HG03095 (cell line): ENCODE measurements around the gene GIPC1.
"Not testable (repeated sequence)": the region's sequence is repeated elsewhere in the genome, so short reads cannot be mapped to it uniquely, and the experiment has no call there.

Source experiments
- ATAC-seq: cut with Tn5 transposase; IDR thresholded peaks from one replicate; pipeline ENCODE4 v1.9.1; 2021; ENCODE audit warnings: moderate library complexity; ENCODE audit not compliant: unreplicated experiment

GIPC1 gene, protein sequence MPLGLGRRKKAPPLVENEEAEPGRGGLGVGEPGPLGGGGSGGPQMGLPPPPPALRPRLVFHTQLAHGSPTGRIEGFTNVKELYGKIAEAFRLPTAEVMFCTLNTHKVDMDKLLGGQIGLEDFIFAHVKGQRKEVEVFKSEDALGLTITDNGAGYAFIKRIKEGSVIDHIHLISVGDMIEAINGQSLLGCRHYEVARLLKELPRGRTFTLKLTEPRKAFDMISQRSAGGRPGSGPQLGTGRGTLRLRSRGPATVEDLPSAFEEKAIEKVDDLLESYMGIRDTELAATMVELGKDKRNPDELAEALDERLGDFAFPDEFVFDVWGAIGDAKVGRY

DNA sequence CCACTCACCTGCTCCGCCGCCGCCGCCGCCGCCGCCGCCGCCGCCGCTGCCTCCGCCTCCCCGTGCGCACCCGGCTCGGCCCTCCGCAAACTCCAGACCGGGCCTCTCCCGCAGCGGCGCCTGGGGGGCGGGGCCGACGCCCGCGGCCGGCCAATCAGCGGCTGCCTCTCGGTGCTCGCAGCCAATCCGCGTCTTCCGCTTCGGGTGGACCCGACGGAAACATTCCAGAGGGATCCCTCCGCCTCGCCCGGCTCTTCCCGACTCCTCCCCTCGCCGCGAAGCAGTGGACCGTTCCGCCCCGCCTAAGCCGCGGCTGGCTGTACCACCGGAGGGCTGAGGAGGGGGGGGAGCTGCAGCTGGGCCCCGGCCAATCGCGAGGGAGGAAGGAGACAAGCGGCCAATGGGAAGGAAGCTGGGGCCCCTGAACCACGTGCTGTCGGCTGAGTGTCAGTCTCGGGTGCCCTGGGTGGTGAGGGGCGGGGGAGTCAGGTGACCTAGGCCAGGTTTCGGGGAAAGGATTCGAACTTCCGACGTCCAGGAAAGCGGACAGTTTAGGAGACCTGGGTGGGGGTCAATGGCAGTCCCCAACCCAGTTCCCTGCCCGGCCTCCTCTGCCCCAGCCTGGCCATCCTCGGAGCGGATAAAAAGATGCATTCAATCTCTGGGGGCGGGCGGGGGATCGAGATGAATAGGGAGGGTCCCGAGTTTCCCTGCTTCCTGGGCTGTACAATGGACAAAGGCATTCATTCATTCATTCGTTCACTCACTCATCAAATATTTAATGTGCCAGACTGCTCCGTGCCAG is at the start of gene GIPC1:
TSS of gene GIPC1 (minus strand) at position 99 of the 805 bp plus-strand sequence. CDS start 13,151 bp downstream, outside the sequence.
- ATAC-seq: peak; percentile 64

DNA sequence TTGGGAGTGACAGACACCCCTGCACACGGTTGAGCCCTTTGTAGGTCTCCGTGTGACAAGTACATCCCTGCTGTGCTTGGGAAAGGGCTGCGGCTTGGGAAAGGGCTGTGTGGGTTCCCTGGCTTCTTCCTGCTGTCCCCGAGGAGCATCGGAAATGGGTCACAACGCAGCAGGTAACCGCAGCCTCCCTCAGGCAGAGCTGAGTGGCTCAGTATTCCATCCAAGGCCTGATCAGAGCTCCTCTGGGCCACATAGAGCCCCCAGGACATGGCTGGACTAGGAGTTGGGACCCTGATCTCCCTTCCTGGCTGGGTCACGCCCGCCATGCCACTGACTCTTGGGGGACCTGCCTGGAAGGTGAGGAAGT is 49.8 kb upstream of the GIPC1 start:
- ATAC-seq: no peak

DNA sequence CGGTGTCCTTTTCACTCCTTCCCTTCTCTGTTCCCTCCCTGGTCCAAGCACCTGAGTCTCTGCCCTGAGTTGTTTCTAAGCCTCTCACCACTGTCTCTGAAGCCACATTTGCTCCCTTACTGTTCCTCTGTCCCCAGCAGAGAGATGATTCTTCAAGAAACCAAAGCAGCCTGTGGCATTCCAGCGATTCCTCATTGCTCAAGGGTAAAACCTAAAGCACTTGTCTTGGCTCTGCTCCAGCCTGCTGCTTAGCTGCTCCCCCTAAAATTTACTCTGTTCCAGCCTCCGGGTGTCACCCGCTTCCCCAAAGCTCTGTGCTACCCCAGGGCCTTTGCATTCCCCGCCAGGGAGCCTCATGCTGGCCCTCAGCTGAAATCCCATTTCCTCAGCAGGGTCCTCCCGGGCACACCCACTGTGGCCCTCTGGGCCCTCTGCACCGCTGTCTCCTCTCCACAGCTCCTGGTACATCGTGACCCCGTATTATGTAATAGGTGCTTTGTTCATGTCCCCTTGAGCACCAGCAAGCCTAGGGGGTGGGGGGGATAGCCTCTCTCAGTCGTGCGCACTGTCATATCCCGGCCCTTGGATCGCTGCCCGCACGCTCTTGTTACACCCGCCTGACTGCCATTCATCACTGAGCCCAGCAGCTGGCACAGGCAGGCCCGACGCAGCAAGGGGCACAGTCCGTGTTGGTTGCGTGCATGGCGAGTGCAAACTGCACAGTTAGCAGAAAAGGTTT is 49.2 kb upstream of the GIPC1 start:
- ATAC-seq: no peak

DNA sequence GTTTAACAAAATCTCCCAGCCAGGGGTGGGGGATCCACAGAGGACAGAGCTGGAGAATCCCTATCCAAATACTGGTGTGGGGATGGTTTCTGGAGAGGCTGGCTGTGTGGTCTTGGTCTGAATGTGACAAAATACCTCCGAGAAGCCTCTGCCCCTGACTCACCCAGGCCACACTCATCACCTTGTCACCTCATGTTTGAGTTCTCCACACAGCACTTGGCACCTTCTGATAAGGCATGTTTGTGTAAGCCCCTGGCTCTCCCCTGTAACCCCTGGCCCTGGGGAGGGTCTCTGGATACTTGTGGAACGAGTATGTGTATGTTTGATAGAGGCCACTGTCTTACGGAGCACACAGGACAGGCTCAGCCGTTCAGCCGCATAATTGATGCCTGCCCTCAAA is 48.1 kb upstream of the GIPC1 start:
- ATAC-seq: no peak

DNA sequence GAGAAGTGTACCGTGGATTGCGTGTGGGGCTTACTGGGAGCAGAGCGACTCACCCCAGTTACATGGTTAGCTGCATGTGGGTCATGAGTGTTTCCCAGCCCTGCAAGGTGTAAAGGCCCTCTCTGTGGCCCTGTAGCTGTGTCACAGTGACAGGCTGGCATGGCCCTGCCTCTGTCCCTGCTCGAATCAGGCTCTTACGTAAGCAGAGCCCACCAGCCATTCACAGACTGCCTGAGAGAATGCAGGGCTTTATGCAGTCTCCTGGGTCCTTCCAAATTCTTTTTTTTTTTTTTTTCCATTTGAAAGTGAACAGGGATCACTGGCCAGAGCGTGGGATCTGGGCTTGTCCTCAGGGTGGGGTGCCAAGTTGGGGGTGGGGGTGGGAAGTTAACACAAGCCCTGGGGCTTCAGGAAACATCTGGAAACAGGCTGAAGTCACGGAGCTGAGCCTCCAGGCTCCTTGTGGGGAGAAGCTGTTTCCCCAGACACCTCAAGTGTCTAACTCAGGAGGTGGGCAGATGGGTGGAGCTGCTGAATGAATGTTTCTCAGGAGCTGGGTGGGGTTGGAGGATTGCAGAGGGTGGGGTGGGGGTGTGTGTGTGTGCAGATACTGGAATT is 46.9 kb upstream of the GIPC1 start:
- no peak for ATAC-seq

DNA sequence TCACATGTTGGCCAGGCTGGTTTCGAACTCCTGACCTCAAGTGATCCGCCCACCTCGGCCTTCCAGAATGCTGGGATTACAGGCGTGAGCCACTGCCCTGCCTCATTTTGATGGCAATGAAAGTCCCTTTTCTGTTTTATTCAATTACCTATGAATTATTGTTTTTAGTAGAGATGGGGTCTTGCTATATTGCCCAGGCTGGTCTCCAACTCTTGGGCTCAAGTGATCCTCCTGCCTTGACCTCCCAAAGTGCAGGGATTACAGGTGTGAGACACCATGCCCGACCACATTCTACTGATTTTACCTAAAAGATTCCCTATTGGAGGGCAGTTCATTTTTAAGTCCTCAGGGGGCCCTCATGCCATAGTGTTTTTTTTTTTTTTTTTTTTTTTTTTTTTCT is 46.1 kb upstream of the GIPC1 start:
- not testable (repeated sequence) for ATAC-seq

DNA sequence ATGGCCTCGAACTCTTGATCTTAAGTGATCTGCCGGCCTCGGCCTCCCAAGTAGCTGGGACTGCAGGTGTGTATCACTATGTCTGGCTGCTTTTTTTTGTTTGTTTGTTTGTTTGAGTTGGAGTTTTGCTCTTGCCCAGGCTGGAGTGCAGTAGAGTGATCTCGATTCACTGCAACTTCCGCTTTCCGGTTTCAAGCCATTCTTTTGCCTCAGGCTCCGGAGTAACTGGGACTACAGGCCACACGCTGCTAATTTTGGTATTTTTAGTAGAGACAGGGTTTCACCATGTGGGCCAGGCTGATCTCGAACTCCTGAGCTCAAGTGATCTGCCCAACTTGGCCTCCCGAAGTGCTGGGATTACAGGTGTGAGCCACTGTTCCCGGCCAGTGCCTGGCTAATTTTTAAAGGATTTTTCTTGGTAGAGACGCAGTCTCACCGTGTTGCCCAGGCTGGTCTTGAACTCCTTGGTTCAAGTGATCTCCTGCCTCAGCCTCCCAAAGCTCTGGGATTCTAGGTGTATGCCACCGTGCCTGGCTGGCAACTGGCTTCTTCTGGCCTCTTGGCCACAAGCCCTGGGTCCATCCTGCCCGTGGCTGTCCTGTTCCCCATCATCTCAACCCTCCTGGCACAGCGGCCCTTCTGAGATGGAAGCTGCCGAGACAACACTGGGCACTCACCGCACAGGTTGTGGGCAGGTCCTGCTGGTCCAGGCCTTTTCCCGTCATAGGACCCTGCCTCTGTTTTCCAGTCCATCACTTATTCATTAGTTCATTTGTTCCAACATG is 45.0 kb upstream of the GIPC1 start:
- ATAC-seq: no peak

DNA sequence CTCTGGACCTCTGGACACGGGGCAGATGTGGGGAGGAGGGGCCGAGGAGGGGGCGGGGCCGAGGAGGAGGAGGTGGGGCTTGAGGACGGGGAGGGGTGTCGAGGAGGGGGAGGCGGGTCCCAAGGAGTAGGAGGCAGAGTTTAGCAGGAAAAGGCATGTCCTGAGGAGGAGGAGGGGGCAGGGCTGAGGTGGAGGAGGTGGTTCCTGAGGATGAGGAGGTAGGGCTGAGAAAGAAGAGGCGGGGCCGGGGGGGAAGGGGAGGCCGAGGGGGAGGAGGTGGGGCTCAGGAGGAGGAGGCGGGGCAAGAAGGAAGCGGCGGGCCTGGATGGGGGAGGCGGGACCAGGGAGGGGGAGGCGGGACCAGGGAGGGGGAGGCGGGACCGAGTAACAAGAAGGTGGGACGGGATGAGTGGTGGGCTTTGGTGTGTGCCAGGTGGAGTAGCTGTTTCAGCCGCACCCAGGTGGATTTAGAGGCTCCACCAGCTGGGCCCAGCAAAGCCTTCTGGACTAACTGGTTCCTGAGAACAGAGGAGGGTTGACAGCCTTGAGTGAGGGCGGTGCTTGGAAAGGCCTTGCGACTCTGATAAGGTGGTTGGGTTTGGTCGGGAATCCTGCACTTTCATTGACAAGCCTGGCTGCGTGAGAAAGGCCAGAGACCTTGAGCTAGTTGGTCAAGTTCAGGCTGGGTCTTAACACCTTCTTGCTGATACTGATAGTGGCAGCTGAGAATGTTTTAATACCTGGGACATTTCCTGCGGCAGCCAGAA is 41.2 kb upstream of the GIPC1 start:
- no peak for ATAC-seq

DNA sequence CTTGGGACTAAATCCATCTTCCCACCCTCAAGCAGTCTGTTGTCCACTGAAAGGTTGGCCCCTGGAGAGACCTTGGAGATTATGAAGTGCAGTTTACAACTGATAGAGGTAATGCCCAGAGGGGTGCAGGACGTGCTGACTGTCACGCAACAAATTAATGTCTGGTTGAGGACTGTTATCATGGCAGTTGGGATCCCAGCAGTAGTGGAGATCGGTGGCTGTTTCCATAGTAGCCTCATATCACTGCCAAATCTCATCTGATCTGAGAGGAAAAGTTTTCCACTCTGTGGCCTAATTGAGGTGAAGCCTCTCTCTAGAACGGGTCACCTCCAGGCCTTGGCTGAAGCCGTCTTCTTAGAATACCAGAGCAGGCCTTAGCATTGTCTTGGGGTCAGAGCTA is 37.5 kb upstream of the GIPC1 start:
- no peak for ATAC-seq

DNA sequence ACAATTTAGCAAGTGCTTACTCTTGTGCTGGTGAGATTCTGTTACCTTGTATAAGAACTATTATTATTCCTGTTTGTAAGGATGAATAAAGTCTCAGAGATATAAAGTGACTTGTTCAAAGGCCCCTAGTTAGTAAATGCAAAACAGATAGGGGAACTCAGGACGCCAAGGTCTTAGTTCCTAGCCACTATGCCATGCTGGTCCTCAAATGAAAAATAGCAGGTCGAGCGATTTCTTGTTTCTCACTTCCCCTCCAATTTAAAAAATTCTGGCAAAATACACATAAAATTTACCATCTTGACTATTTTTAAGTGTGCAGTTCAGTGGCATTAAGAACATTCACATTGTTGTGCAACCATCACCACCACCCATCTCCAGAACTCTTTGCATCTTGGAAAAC is 34.6 kb upstream of the GIPC1 start:
- no peak for ATAC-seq

DNA sequence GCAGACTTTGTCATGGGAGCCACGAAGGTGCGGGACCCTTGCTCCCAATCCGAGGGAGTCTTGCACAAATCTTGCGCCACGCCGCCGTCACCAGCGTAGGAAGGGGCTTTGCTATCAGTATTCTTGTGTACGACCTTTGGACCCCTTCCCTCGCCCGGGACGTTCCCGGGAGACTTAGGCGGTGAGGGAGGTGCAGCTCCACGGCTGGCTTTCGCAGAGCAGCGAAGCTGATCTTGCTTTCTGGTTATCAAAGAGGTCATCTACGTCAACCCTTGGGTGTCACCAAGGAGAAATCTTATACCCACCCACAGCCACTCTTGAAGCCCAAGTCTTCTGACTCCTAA is 34.0 kb upstream of the GIPC1 start:
- ATAC-seq: no peak

DNA sequence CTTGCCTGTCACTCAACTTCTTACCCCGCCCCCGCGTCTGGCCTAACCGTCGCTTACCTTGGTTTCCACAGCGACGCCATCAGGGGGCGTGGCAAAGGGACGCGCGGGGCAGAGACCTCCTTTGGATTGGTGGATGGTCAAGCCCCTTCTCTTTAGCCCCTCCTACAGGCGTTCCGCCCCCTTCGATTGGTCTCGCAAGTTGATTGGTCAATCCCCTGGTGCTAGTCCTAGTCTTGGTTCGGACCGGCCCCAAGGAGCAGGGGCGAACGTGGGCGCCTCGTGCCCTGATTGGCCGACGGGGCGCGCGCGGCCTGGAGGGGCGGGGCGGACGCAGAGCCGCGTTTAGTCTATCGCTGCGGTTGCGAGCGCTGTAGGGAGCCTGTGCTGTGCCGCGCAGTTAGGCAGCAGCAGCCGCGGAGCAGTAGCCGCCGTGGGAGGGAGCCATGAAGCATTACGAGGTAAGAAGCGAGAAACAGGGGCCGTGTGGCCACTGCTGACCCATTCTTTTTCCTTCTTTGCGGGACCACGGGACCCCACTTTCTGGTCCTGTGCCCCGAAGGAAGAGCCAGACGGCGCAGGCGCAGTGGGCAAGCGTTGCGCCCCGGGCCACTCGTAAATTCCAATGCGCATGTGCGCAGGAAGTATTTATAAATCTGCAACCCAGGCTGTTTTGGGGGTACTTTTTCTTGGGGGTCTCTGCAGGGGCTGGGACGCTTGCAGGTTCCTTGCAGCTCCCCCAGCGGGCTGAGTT is 33.5 kb upstream of the GIPC1 start, which contains the start of gene TECR:
TSS of gene TECR (plus strand) at position 341 of the 751 bp plus-strand sequence. CDS start at position 444, 103 bp downstream.
- ATAC-seq: peak; percentile 94

DNA sequence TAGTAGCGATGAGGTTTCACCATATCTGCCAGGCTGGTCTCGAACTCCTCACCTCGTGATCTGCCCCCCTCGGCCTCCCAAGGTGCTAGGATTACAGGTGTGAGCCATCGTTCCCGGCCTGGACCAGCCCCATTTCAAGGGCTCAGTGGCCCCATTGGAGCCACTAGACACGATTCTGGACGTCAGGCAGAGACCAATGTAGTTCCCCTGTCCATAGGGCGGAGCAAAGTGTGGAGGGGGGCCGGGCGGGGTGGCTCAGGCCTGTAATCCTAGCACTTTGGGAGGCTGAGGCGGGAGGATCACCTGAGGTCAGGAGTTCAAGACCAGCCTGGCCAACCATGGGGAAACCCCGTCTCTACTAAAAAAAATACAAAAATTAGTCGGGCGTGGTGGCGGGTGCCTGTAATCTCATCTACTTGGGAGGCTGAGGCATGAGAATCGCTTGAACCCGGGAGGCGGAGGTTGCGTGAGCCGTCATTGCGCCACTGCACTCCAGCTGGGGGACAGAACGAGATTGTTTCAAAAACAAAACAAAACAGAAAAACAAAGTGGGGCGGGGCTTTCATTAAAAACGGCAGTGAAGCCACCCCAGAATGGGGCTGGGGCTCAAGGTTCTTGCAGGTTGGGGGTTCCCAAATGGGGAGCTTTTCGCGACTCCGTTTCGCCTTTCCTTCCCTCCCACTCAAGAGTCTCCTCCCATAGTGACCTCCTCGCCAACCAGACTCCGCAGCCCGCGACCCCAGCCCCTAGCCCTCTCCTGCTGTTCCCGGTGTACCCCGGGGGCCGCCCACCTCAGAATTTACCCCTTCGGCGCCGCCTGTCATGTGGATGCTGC is 32.7 kb upstream of the GIPC1 start:
- no peak for ATAC-seq

DNA sequence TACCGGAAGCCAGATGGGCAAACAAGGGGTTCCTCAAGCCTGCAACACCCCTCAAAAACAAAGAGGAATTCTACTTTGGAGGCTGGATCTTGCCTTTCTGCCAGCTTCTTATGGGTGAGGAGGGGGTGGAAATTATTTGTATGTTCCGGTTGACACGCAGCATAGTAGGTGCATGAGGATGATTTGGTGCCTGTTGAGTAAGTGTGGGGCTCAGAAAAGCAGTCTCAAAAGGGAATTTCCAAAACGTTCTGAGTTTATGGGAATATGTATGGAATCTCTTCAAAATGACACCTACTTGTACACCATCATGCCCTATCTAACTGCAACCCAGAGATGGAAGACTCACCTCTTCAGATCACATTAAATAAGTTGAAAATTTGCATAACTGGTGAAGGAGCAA is 30.5 kb upstream of the GIPC1 start:
- no peak for ATAC-seq

DNA sequence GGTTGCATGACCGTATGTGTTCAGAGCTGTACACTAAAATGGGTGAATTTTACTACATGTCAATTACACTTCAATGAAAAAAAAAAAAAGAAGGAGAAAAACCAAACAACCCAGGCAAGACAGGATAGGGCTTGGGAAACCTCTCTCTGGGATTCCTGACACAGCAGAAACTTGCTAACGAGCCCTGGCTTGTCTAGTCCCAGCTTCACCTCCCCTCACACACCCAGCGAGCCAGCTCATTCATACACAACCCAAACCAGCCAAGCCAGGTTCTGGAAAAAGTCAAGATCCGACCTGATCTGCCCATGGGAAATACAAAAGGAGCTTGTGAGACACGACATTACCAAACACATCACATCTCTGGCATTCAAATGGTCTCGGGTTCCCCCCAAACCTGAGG is 29.8 kb upstream of the GIPC1 start:
- ATAC-seq: no peak

DNA sequence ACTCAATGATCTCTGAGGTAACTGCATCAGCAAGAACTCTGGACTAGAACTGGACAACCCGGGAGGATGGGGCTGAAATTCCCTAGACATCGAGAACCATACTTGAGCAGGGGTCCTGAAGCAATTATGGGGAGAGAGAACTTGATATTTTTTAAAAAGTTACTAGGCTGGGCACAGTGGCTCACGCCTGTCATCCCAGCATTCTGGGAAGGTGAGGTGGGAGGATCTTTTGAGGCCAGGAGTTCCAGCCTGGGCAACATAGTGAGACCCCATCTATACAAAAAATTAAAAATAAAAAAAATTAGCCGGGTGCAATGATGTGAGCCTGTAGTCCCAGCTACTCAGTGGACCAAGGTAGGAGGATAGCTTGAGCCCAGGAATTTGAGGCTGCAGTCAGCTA is 24.6 kb upstream of the GIPC1 start:
- no peak for ATAC-seq

DNA sequence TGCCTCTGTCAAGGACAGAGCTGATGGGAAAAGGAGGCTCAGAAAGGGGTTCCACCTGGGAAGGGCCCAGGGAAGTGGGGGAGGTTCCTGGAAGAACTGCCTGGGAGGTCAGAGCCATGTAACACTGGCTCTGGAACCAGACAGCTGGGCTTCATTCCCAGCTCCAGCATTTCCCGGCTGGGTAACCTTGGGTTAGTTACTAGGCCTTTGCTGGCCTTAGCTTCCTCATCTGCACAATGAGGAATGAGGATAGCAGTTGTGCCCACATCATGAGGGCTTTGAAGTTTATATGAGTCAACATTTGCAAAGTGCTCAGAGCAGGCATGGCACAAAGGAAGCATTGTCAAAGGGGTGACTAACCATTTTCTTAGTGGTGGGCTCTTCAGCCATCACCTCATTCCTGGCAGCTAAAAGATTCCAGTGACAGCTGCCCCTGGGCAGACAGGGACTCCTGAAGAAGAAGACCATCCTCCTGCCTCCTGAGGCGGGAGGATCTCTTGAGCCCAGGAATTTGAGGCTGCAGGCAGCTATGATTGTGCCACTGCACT is 24.0 kb upstream of the GIPC1 start:
- ATAC-seq: no peak
